ENCODE measurements around the gene PQBP1.

DNA sequence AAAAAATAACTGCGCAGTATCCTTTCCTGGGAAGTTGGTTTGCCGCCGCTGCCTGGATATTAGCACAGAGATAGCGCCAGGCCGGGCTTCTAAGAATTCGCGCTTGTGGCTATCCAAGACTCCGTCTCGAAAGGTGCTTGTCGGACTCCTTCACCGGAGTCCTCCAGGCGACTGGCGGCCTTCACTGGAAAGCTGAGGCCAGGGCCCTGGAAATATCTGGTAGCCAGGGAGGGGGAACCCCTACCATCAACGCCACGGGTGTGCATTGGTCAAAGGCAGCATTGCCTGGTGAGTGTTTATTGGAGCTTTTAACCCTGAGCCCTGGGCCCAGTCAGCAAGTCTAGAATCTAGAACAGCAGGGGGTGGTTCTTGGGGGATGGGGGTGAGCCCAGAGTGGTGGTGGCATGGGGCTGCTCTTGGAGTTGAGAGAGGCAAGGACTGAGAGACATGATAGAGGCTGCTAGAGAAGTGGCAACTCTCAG lies 21.7 kb downstream of the PQBP1 start:
- TF ChIP-seq, protein P1, sequence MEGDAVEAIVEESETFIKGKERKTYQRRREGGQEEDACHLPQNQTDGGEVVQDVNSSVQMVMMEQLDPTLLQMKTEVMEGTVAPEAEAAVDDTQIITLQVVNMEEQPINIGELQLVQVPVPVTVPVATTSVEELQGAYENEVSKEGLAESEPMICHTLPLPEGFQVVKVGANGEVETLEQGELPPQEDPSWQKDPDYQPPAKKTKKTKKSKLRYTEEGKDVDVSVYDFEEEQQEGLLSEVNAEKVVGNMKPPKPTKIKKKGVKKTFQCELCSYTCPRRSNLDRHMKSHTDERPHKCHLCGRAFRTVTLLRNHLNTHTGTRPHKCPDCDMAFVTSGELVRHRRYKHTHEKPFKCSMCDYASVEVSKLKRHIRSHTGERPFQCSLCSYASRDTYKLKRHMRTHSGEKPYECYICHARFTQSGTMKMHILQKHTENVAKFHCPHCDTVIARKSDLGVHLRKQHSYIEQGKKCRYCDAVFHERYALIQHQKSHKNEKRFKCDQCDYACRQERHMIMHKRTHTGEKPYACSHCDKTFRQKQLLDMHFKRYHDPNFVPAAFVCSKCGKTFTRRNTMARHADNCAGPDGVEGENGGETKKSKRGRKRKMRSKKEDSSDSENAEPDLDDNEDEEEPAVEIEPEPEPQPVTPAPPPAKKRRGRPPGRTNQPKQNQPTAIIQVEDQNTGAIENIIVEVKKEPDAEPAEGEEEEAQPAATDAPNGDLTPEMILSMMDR (IDR thresholded peaks at IDR 0.05; ENCODE audit: low read depth, low read length, missing input control), result no peak
- TF ChIP-seq, protein P2, sequence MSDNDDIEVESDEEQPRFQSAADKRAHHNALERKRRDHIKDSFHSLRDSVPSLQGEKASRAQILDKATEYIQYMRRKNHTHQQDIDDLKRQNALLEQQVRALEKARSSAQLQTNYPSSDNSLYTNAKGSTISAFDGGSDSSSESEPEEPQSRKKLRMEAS (IDR thresholded peaks at IDR 0.05), result no peak
- TF ChIP-seq YY1 (IDR thresholded peaks at IDR 0.05), result no peak
- no peak for TF ChIP-seq GABPA (IDR thresholded peaks at IDR 0.05 in 1 of 2, conservative IDR thresholded peaks at IDR 0.05 in 1 of 2)
- TF ChIP-seq RAD21 (IDR thresholded peaks at IDR 0.05), result no peak
- TF ChIP-seq, protein P3, sequence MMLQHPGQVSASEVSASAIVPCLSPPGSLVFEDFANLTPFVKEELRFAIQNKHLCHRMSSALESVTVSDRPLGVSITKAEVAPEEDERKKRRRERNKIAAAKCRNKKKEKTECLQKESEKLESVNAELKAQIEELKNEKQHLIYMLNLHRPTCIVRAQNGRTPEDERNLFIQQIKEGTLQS (IDR thresholded peaks at IDR 0.05), result no peak
- TF ChIP-seq TAF1 (conservative IDR thresholded peaks at IDR 0.05), result no peak
- no peak for TF ChIP-seq FOXA1 (IDR thresholded peaks at IDR 0.05)
- no peak for TF ChIP-seq EGR1 (IDR thresholded peaks at IDR 0.05; ENCODE audit: low read depth in 2 of 2)
- no peak for TF ChIP-seq RXRA (IDR thresholded peaks at IDR 0.05)
- TF ChIP-seq, protein P4, sequence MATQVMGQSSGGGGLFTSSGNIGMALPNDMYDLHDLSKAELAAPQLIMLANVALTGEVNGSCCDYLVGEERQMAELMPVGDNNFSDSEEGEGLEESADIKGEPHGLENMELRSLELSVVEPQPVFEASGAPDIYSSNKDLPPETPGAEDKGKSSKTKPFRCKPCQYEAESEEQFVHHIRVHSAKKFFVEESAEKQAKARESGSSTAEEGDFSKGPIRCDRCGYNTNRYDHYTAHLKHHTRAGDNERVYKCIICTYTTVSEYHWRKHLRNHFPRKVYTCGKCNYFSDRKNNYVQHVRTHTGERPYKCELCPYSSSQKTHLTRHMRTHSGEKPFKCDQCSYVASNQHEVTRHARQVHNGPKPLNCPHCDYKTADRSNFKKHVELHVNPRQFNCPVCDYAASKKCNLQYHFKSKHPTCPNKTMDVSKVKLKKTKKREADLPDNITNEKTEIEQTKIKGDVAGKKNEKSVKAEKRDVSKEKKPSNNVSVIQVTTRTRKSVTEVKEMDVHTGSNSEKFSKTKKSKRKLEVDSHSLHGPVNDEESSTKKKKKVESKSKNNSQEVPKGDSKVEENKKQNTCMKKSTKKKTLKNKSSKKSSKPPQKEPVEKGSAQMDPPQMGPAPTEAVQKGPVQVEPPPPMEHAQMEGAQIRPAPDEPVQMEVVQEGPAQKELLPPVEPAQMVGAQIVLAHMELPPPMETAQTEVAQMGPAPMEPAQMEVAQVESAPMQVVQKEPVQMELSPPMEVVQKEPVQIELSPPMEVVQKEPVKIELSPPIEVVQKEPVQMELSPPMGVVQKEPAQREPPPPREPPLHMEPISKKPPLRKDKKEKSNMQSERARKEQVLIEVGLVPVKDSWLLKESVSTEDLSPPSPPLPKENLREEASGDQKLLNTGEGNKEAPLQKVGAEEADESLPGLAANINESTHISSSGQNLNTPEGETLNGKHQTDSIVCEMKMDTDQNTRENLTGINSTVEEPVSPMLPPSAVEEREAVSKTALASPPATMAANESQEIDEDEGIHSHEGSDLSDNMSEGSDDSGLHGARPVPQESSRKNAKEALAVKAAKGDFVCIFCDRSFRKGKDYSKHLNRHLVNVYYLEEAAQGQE (IDR thresholded peaks at IDR 0.05), result no peak
- TF ChIP-seq SP1 (IDR thresholded peaks at IDR 0.05), result no peak
- TF ChIP-seq, protein P5, sequence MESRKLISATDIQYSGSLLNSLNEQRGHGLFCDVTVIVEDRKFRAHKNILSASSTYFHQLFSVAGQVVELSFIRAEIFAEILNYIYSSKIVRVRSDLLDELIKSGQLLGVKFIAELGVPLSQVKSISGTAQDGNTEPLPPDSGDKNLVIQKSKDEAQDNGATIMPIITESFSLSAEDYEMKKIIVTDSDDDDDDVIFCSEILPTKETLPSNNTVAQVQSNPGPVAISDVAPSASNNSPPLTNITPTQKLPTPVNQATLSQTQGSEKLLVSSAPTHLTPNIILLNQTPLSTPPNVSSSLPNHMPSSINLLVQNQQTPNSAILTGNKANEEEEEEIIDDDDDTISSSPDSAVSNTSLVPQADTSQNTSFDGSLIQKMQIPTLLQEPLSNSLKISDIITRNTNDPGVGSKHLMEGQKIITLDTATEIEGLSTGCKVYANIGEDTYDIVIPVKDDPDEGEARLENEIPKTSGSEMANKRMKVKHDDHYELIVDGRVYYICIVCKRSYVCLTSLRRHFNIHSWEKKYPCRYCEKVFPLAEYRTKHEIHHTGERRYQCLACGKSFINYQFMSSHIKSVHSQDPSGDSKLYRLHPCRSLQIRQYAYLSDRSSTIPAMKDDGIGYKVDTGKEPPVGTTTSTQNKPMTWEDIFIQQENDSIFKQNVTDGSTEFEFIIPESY (IDR thresholded peaks at IDR 0.05), result no peak
- no peak for TF ChIP-seq HNF4G (IDR thresholded peaks at IDR 0.05)

Measured in liver (tissue), 3 donors.